Smooth muscle cell of the brain vasculature (primary cell): ENCODE data around the gene GALNT13.

Experiments
- DNase-seq: peaks from one replicate; pipeline ENCODE4 v3.0.0-alpha.2; 2012; ENCODE audit warnings: low read depth, low spot score

Gene GALNT13

DNA sequence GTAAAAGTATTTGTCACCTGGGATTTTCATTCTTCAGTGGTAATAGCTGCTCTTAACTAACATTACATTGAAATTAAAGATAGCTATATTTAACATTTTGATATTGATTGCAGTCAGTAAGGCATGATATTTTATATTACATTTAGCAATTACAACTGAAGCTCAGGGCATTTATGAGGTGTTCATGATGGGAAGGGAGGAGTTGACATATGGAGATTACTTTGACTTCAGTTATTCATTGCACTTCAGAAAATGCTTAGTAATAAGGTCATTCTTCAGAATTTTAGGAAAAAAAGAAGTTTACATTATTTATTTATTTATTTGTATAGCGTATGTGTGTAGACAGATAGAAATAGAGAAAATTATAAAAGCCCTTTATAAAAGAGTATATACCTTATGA lies 352.0 kb downstream of the GALNT13 start:
- no peak for DNase-seq

DNA sequence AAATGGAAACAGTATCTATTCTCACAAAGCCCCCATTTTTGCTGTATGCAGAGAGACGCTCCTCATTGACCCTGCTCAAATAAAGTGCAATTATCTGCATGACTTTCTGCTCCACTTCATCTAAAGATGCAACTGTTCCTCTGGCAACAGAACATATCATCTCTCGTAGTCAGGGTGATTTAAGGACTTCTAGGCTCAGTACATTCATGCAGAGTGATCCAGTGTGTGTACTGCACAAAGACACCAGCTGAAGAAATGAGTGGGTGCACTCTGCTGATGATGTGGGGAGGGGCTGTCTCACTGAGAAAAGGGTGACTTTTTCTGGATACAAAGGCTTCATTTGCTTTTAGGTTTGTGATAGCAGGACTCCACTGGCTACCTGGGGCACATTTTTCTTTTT lies 355.2 kb downstream of the GALNT13 start:
- DNase-seq, result no peak

DNA sequence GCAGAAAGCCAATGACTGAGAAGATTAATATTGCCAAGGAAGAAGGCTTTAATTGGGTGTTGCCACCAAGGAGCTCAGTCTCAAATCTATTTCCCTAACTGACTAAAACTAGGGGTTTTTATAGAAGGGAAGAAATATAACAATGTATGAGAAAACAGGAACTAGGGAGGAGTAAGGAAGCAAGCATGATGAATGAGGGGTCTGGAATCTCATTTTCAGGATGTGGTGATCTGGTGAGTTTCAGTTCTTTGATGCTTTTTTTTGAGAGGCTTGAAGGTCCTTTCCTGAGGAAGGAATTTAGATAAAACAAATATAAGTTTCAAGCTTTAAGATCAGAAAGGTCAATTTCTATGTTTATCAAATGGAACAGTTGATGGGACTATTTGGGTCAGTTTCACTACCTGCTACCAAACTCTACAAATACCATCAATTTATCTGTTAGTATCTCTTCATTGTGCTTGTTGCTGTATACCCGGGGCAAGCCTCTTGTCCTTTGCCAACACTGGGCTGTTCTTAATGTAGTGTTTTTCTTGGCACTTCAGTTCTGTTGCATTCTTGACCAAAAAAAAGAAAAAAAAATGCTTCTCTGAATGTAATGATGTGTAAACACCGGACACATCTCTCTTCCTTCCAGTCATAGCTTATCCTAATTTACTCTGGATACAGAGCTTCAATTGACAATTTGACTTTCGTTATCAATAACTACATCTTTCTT lies 357.0 kb downstream of the GALNT13 start:
- DNase-seq, result no peak

DNA sequence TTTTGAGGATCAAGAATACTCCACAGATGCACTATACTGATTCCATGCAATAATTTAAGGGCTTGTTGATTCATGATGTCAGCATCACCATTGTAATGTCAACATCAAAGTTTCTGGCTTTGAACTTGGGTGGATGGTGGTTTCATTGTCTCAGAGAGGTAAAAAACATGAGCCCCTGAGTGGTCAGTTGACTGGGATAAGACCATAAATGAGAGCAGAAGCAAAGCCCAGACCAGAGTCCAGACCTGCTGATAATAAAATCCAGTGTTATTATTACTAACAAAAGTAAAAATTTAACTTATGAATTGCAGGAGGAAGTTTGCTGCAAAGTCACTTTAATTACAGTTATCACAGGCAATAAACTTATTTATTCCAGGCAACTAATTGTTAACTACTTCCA lies 358.2 kb downstream of the GALNT13 start:
- no peak for DNase-seq

DNA sequence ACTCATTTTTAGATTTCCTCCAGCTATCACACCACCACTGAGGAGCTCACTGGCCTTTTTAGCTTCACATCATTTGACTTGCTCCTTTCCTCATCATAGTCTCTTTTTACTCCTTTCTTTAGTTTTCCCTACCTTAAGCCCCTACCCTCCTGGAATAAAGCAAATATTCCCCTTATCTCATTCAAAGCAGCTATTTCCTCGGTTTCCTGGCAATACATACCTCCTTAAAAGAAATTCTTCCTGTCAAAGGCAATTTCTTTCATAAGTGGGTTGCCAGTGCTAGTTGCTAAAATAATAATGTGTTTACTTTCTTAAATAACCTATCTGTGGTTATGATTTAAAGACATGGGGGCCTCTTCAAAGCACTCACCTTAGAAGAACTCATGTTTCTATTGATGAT lies 359.3 kb downstream of the GALNT13 start:
- DNase-seq, result no peak

DNA sequence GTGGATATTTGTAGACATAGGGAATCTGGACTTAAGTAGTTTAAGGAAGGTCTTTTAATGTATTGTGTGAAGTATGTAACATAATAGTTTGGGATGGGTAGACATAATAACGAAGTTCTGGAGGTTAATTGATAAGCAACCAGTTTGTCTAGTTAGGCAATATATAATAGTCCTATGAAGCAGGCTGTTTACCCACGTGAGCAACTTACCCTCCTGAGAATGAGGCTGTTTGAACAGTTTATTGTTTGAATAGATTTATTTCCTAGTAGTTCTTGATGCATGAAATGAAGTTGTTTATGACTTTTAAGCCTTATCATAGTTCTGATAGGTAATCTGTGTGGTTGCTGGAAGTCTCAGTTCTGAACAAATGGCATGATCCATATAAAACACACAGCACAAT lies 361.5 kb downstream of the GALNT13 start:
- no peak for DNase-seq

DNA sequence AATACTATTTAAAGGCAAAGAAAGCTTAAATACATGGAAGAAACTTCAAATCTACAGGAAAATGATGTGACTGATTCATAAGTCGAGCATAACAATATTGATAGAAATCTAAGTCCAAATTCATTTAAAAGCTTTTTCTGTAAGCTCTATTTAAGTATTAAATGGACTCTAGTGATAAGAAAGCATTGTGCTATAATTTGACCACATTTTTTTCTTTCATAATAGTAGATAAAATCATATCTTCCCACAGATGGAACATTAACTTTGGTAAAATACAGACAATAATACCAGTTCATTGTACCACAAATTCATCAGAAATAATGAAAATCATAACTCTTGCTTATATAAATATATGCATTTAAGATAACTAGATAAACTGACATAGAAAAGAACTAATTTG lies 366.5 kb downstream of the GALNT13 start:
- no peak for DNase-seq

DNA sequence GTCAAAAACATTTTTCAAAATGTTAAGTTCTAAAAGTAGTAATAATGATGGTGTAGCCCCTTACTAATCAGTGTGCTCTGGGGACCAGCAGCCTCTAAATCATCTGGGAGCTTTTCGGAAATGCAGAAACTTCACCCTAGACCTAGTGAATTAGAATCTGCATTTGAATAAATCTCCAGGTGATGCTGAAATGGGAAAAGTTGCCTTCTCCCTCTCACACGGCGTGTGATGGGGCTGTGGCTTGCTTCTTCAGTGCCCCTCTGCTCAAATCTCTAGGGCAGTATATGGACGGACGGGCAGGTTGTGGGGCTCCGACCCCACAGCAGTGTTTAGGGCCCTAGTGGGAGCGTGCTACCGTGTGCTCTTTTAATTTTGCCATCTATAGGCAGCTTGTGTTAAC lies 368.6 kb downstream of the GALNT13 start:
- no peak for DNase-seq

DNA sequence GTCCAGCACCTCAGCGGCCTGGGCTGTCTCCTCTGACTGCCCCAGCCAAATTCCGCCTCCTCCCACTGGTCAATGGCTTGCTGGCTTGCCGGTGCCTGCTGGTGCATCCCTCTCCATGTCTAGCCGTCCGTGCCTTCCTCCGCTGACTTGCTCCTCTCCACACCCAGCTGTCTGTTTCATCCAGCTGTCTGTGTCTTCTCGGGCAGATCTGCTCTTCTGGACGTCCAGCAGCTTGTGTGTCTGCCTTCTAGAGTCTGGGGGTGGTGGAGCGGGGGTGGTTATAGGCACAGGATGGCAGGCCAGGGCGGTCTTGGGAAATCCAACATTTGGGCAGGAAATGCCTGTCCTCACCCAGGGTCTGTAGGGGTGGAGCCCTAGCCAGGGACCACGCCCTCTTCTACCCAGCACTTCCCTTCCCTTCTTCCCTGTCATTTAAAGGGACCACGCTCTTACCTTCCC lies 369.2 kb downstream of the GALNT13 start:
- no peak for DNase-seq

DNA sequence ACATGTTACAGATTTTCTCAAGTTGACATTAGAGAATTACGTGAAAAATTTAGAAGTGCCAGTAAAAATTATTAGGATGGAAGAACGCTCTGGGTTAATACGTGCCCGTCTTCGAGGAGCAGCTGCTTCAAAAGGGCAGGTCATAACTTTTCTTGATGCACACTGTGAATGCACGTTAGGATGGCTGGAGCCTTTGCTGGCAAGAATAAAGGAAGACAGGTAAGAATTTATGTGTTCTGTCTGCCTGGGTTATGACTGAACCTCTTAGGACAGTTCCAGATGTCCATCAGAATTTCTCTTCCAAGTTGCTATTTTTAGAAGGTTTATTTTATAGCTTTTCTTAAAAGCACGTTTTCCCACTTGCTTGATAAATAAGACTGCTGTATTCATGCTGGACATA lies 371.0 kb downstream of the GALNT13 start:
- no peak for DNase-seq

DNA sequence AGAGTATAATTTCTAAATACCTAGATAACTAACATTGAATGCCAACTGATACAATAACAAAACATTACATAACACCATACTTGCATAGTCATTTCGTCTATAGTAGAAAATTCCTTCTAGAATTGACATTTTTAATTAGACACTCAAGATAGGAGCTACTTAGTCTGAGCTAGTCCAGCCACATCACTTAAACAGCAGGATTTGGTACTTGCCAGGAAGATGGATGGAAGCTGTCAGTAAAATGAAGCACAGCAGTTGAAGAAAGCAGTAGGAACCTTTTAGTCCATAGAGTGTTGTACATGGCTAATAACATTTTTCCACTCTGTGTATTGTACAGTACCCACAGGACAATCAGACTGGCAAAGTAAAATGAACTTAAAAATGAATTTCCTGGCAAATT lies 372.0 kb downstream of the GALNT13 start:
- no peak for DNase-seq

DNA sequence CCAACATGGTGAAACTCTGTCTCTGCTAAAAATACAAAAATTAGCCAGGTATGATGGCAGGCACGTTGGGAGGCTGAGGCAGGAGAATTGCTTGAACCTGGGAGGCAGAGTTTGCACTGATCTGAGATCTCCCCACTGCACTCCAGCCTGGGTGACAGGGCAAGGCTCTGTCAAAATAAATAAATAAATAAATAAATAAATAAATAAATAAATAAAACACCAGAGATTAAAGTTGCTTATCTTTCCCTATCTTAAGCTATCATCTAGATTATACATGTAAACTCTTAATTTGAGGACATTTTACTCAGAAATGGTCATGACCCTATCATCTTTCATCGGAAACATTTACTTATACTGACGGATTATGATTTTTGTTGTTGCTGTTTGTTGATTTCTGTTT lies 373.2 kb downstream of the GALNT13 start:
- DNase-seq, result no peak

DNA sequence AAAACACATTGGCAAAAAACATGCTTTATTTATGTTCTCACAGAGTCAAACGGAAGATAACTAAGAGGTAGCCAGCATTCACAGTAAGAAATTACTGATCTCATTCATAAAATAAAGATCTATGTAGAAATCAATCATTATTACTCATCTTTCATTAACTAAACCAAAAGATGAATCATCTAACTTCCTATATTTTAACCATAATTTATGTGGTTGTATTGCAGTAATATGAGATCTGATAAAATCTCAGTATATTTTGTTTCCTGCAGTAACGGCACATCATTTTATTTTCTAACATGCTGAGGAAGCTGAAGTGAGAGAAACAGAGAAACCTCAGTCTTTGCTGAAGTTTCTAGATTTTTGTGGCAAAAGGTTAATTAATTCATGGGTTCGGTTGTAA lies 375.8 kb downstream of the GALNT13 start:
- DNase-seq, result no peak

DNA sequence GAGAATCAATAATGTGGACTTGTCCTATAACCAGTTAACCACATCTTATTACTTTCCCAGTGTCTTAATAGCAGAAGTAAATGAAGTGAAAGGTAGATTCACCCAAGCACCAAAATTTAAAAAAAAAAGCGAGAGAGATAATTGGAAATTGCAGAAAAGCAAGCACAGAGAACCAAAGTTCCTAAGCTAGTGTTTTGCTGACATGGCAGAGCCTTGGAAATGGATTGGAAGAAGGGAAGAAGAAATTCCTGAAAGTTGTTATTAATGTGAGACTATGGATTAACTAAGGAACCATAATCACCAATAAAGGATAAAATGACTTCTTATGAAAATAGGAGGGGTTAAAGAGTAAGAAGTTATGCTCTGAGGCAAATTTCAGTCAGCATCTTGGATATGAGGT lies 384.4 kb downstream of the GALNT13 start:
- DNase-seq, result no peak

DNA sequence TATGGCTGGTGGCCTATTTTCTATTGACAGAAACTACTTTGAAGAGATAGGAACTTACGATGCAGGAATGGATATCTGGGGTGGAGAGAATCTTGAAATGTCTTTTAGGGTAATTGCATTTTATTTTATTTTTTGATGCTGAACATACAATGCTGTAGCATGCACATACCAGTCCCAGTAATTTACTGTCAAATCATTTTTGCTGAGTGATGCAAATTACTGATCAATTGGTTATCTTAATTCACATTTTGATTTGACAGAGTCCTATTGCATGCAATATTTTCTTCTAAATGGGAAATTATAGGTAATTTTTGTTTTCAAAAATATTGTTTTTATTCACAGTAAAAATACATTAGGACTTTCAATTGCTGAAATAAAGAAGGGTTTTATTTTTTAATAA lies 387.3 kb downstream of the GALNT13 start:
- no peak for DNase-seq

DNA sequence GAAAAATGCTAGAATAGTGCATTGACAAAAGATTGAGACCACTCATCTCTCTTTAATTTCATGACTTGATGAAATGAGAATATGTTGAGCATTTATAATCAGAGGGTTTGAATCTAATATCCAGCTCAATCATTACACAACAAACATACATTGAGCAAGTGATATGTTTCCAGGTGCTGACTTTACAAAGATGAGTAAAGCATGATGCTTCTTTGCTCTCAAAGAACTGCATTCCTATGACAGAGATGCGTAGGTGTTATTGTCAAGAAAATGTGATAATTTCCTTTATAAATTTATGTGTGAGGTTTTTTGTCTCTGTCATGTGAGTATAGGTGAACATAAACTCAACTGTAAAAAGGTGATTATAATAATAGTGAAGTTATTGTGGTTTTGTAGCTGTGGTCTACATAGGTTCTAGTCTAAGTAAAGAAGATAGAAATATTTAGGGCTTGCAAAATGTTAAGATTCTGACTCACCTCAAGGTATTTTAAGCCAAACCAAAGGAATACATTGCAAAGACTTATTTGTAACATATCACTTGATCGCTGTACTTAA lies 389.8 kb downstream of the GALNT13 start:
- no peak for DNase-seq

DNA sequence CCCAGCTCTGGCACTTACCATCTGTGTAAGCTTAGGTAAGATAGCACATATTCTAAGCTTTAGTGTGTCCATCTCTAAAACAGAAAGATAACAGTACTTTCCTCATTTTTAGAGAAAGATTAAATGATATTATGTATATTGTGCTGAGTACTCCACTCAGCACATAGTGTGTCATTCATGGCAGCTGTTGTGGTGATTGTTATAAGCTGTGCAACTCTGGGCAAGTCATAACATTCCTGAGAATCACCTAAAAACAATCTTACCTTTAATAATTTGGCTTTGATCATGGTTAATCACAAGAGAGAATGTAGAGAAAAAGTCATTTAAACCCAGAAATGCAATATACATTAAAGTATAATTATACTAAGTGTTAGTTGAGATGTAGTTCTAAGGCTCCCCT lies 391.5 kb downstream of the GALNT13 start:
- no peak for DNase-seq

DNA sequence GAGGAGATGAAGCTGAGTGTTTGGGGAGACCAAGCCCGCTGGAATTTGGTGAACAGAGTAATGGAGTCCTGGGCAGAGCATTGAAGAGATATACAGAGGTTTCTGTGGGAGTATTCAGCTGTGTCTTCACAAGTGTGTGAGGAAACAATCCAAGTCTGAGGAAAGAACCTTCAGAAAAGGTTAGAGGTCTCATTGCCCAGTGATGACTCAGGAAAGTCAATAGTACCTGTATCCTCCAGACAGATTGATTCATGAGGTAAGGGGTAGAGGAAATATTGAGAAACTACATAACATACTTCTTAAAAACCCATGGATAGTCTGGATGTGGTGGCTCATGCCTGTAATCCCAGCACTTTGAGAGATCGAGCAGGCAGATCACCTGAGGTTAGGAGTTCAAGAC lies 392.3 kb downstream of the GALNT13 start:
- DNase-seq, result no peak

DNA sequence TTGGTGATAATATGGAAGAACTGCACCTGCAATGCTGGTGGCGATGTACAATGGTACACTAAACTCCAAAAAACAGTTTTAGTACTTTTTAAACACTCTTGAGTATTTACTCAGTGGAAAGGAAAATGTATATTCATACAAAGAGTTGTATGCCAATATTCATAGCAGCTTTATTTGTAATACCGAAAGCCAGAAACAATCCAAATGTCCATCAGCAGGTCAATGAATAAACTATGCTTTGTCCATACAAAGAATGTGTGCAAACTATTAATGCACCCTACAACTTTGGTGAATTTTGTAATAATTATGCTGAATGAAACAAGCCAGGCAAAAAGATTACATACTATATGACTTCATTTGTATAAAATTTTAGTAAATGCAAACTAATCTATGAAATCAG lies 396.3 kb downstream of the GALNT13 start:
- DNase-seq, result no peak

DNA sequence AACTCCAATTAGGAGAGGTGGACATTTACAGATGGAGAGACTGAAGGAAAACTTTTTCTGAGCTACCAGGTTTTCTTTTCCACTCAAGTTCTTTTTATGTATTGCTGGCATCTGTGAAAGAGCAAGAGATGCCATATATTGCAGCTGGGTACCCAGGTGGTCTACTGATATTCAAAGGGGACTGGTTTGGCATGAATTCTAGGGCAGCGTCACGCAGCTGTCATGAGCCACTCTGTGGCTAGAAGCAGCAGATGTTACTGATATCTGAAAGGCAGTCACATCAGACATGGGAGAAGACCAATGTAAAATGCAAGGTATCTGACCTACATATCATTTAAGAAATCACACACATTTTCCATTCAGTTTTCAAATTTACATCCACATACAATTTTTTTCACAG lies 408.8 kb downstream of the GALNT13 start:
- no peak for DNase-seq

DNA sequence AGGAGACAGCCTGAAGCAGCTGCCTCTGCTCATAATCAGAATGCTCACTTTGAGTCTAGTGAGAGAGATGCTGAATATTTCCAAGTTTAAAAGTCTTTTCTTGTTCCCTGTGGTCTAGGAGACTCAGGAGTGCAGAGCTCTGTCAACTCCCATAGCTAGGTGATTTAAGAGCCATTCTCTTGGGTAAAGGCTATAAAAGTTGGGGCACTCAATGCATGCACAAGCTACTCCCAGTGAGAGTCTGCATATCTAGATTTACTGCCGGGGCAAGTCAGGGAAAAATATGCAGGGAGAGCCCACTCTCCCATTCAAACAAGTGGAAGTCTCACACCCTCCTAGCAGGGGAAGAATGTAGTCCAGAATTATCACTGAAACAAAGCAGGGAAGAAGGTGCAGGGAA lies 418.1 kb downstream of the GALNT13 start:
- no peak for DNase-seq

DNA sequence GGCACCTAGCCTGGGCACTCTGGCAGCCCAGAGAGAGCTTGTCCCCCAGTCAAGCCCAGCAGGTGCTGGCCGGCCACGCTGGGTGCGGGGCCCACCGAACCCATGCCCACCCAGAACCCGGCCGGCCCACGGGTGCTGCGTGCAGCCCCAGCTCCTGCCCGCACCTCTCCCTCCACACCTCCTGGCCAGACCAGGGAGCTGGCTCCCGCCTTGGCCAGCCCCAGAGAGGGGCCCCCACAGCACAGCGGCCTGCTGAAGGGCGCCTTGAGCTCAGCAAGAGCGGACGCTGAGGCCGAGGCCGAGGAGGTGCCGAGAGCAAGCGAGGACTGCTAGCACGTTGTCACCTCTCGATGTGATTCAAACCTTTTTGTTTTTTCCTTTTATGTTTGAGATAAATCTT lies 419.8 kb downstream of the GALNT13 start:
- DNase-seq, result no peak

DNA sequence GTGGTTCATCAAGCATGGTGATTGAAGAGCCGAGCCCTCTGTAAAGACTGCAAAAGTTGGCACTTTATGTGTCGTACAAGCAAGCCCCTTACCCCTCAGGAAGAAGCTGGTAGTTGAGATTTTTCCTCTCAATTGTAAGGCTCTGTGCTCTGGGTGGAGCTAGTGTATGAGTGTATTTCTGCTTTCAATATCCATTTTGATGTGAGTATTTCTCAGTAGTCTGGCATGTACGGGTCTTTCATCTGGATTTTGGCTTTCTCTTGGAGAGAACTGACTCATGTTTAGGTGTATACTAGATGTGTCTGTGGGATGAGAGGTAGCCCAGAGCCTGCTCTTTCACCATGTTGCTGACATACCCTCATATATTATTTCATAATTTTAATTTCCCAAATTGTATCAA lies 420.2 kb downstream of the GALNT13 start:
- DNase-seq, result no peak

DNA sequence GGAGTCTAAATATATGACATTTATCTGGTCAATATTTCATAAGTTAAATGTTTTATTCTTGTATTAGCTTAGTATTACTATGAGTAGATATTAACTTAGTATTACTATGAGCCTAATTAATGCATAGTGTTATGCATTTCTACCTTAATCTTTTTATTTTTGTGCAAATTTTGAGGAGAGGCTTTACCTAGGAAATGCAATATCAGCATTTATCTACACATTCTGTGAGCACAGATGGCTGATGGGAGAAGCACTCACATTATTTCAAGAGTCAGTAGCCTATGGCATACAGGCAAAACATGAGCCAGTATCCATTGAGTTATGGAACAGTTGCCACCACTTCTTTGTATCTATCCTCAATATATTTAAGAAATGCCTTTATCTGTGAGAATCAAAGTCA lies 422.1 kb downstream of the GALNT13 start:
- no peak for DNase-seq
